Fibroblast of the conjunctiva (primary cell): ENCODE data around the gene THBS3.
A peak's percentile ranks its signal among the peaks of the same experiment; 100 is the strongest.
"Not testable (repeated sequence)": the region's sequence is repeated elsewhere in the genome, so short reads cannot be mapped to it uniquely, and the experiment has no call there.

Source experiments
- DNase-seq: peaks from one replicate; pipeline ENCODE4 v3.0.0-alpha.2; 2010; ENCODE audit warnings: low read depth

THBS3 gene

GRCh38 chr1:155206891-155207805 is 549 bp downstream of the THBS3 start:
- DNase-seq, result peak; percentile 69

GRCh38 chr1:155205969-155206593 is 1.6 kb downstream of the THBS3 start:
- no peak for DNase-seq

GRCh38 chr1:155205035-155205434 is 2.7 kb downstream of the THBS3 start:
- DNase-seq, result no peak

- no peak for DNase-seq
Measured at GRCh38 chr1:155202731-155203515, 4.8 kb downstream of the THBS3 start.

- no peak for DNase-seq
Measured at GRCh38 chr1:155202198-155202597, 5.5 kb downstream of the THBS3 start.

- DNase-seq, result no peak
Measured at GRCh38 chr1:155200920-155201319, 6.8 kb downstream of the THBS3 start.

GRCh38 chr1:155199792-155200191 is 7.9 kb downstream of the THBS3 start:
- DNase-seq, result no peak

GRCh38 chr1:155198547-155198906 is 9.2 kb downstream of the THBS3 start:
- no peak for DNase-seq

GRCh38 chr1:155197901-155198546 is 9.7 kb downstream of the THBS3 start:
- no peak for DNase-seq

- DNase-seq, result no peak
Measured at GRCh38 chr1:155196893-155197638, 10.6 kb downstream of the THBS3 start.

GRCh38 chr1:155196103-155196892 is 11.4 kb downstream of the THBS3 start:
- DNase-seq, result no peak

- DNase-seq, result no peak
Measured at GRCh38 chr1:155195201-155196102, 12.2 kb downstream of the THBS3 start.

GRCh38 chr1:155193991-155194240 is 13.8 kb downstream of the THBS3 start:
- not testable (repeated sequence) for DNase-seq

- peak; percentile 90 for DNase-seq
Measured at GRCh38 chr1:155193275-155193990, 14.3 kb downstream of the THBS3 start.

GRCh38 chr1:155192346-155193274 is 15.1 kb downstream of the THBS3 start:
- DNase-seq, result no peak

GRCh38 chr1:155191904-155192303 is 15.8 kb downstream of the THBS3 start:
- no peak for DNase-seq

GRCh38 chr1:155189926-155190325 is 17.8 kb downstream of the THBS3 start:
- not testable (repeated sequence) for DNase-seq

- no peak for DNase-seq
Measured at GRCh38 chr1:155188268-155188667, 19.4 kb downstream of the THBS3 start.
